HL-60 (cell line): ENCODE data around the gene PGA4.
"Not testable (repeated sequence)": the region's sequence is repeated elsewhere in the genome, so short reads cannot be mapped to it uniquely, and the experiment has no call there.

Experiments
- POLR2AphosphoS5 ChIP-seq: IDR thresholded peaks from 2 replicates; pipeline ENCODE4 v1.6.1; 2012; ENCODE audit warnings: low read depth
- SPI1 ChIP-seq: IDR thresholded peaks from 2 replicates; pipeline ENCODE4 v1.6.1; 2012; ENCODE audit warnings: low read depth, mild to moderate bottlenecking, borderline replicate concordance
- TF ChIP-seq, protein P1 (sequence below): IDR thresholded peaks from one replicate; pipeline ENCODE4 v1.5.1; 2011; ENCODE audit warnings: low read length, control low read depth, inconsistent platforms; ENCODE audit not compliant: insufficient read depth

DNA sequence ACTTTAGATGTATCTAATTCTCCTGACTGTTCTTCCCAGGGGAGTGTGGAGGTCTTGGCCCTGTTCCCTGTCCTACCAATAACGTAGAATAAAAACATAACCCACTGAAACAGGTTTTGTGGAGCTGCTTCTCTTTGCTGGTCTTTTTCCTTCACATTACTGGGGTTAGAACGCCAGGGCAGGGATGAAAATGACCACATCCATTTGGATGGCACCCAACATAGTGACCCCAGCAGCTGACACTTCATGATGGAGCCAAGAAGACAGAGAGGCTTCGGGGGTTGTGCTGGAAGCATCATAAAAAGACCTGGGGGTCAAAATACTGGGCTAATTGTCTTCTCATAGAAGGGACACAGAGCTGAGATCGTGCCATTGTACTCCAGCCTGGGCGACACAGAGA, 9.4 kb downstream of the PGA4 start:
- TF ChIP-seq POLR2AphosphoS5, SPI1: not testable (repeated sequence)
- TF ChIP-seq, protein P1, sequence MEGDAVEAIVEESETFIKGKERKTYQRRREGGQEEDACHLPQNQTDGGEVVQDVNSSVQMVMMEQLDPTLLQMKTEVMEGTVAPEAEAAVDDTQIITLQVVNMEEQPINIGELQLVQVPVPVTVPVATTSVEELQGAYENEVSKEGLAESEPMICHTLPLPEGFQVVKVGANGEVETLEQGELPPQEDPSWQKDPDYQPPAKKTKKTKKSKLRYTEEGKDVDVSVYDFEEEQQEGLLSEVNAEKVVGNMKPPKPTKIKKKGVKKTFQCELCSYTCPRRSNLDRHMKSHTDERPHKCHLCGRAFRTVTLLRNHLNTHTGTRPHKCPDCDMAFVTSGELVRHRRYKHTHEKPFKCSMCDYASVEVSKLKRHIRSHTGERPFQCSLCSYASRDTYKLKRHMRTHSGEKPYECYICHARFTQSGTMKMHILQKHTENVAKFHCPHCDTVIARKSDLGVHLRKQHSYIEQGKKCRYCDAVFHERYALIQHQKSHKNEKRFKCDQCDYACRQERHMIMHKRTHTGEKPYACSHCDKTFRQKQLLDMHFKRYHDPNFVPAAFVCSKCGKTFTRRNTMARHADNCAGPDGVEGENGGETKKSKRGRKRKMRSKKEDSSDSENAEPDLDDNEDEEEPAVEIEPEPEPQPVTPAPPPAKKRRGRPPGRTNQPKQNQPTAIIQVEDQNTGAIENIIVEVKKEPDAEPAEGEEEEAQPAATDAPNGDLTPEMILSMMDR: not testable (repeated sequence)
